Stimulated activated CD4-positive, alpha-beta T cell treated with anti-CD3 and anti-CD28 coated beads, TNF-alpha, amount 100 ng/mL, for 4 hours (primary cell): Measurements from ENCODE around the gene TF.
"Not testable (repeated sequence)": the region's sequence is repeated elsewhere in the genome, so short reads cannot be mapped to it uniquely, and the experiment has no call there.

Experiments used
- DNase-seq, 3 experiments: peaks; one replicate each; pipeline ENCODE4 v3.0.0-alpha.2; 2020; ENCODE audit warnings: low read depth in 3 of 3

The TF gene

GRCh38 chr3:133763797-133764683, 17.8 kb downstream of the TF start:
- no peak for DNase-seq

GRCh38 chr3:133765256-133765655, 19.1 kb downstream of the TF start:
- no peak for DNase-seq

GRCh38 chr3:133767607-133768006, 21.4 kb downstream of the TF start:
- no peak for DNase-seq

- DNase-seq: no peak
These were observed 23.3 kb downstream of the TF start for GRCh38 chr3:133769536-133769935.

- no peak for DNase-seq
These were observed 27.5 kb downstream of the TF start for GRCh38 chr3:133773732-133774131.

- DNase-seq: no peak
These were observed 29.1 kb downstream of the TF start for GRCh38 chr3:133775309-133775708.

GRCh38 chr3:133775835-133776234, 29.6 kb downstream of the TF start:
- DNase-seq: no peak

- no peak for DNase-seq
These were observed 30.7 kb downstream of the TF start for GRCh38 chr3:133776794-133777438.

GRCh38 chr3:133777807-133778568, 31.8 kb downstream of the TF start:
- no peak for DNase-seq

GRCh38 chr3:133779626-133780203, 33.5 kb downstream of the TF start:
- DNase-seq: no peak

- not testable (repeated sequence) for DNase-seq
These were observed 34.6 kb downstream of the TF start for GRCh38 chr3:133780756-133781155.

GRCh38 chr3:133781570-133781969, 35.4 kb downstream of the TF start:
- no peak for DNase-seq

GRCh38 chr3:133782454-133782853, 36.3 kb downstream of the TF start:
- no peak for DNase-seq

- no peak for DNase-seq
These were observed 37.6 kb downstream of the TF start for GRCh38 chr3:133783762-133784161.

- DNase-seq: no peak
These were observed 41.8 kb downstream of the TF start for GRCh38 chr3:133788024-133788423.

- DNase-seq: no peak
These were observed 46.1 kb downstream of the TF start for GRCh38 chr3:133792171-133792763.

GRCh38 chr3:133797396-133798105, 51.4 kb downstream of the TF start:
- no peak for DNase-seq

- DNase-seq: no peak
These were observed 53.8 kb downstream of the TF start for GRCh38 chr3:133799794-133800585.

- no peak for DNase-seq
These were observed 57.3 kb downstream of the TF start for GRCh38 chr3:133803469-133803868.

- DNase-seq: no peak
These were observed 58.7 kb downstream of the TF start for GRCh38 chr3:133804896-133805295.
